ENCODE measurements around the gene CA14. TPM values are rescaled to one million over a fixed set of nuclear protein-coding genes. Genes with fewer than 3 reads are reported as not detected.
A peak's percentile ranks its signal among the peaks of the same experiment; 100 is the strongest.

CA14 gene
- total and polyA plus RNA-seq, 2 of the 4 experiments (the other 2 are of a cell fraction), result not detected

GRCh38 chr1:150235294-150235851, 22.2 kb upstream of the CA14 start:
- peak; percentile 1 for ATAC-seq (ENCODE audit: low read depth)

More at GRCh38 chr1:150235294-150235851, 22.2 kb upstream of the CA14 start:
- Histone ChIP-seq H2AK9ac (replicated peaks; ENCODE audit: low read depth, low read length, poor library complexity) (peak overlapping the region; percentile 53), H4K5ac (ENCODE audit: low read depth, low read length) (peak overlapping the region; percentile 43; the same call in 1 of the 2 replicates), H4K91ac (ENCODE audit: insufficient read depth, low read depth, low read length) (peak overlapping the region; percentile 7), H3K18ac (ENCODE audit: low read depth, low read length) (peak overlapping the region; percentile 30), H2BK20ac (ENCODE audit: low read depth, low read length) (no peak overlapping the region), H3K14ac (replicated peaks; ENCODE audit: low read depth, low read length) (peak overlapping the region; percentile 97), H3K56ac (ENCODE audit: extremely low read depth, insufficient read depth, low read length) (peak overlapping the region; percentile 82), H3K9me1 (ENCODE audit: insufficient read depth, low read length) (no peaks in the 10 kb centered on the region), H3K4me3 (ENCODE audit: insufficient read depth, low read depth, low read length) (peak overlapping the region; percentile 54), H2BK15ac (ENCODE audit: low read depth, low read length) (no peak overlapping the region), H3K23ac (ENCODE audit: low read depth, low read length) (peak overlapping the region; percentile 43; the same call in 1 of the 2 replicates), H4K8ac (ENCODE audit: low read depth in 2 of 2, low read length in 2 of 2) (peak overlapping the region; percentile 2 to 74), H3K4me1 (ENCODE audit: control insufficient read depth, insufficient read depth, low read length) (0 out of 2 replicates have a peak, but pooled peaks cover 3% of the 10 kb centered on the region), H3K9ac (ENCODE audit: low read depth, low read length) (peak overlapping the region; percentile 95), H3K79me1 (ENCODE audit: low read depth in 1 of 2, low read length in 2 of 2) (peaks cover 0 to 31% of the 10 kb centered on the region in 2 experiments; a peak in 2 of 4 replicates), H3K27me3 (ENCODE audit: control insufficient read depth, insufficient read depth, low read length) (no peaks in the 10 kb centered on the region), H2AFZ (replicated peaks; ENCODE audit: low read length, poor library complexity) (peak overlapping the region; percentile 80), H3K4me2 (ENCODE audit: low read depth, low read length) (peak overlapping the region; percentile 64), H2AK5ac (ENCODE audit: low read depth, low read length) (peak overlapping the region; percentile 72), H2BK5ac (ENCODE audit: low read depth, low read length, poor library complexity, severe bottlenecking) (peak overlapping the region; percentile 70), H3K9me3 (ENCODE audit: control insufficient read depth, insufficient read depth, low read length) (no peaks in the 10 kb centered on the region), H3K36me3 (ENCODE audit: control insufficient read depth, insufficient read depth, low read length) (no peaks in the 10 kb centered on the region), H4K20me1 (ENCODE audit: insufficient read depth, low read length) (no peaks in the 10 kb centered on the region; the same call in 1 of the 2 replicates), H2BK120ac (ENCODE audit: low read depth, low read length) (peak overlapping the region; percentile 11; the same call in 1 of the 2 replicates), H3K27ac (ENCODE audit: insufficient read depth, low read length) (peak overlapping the region; percentile 84), H3K4ac (ENCODE audit: low read depth, low read length) (peak overlapping the region; percentile 67)
- intact Hi-C loops (cut with micrococcal nuclease), result loop anchor here (5.0 kb wide), 1 partner anchor 47 kb away; the partner anchor contains the start of gene CIART
- dilution Hi-C loops (cut with HindIII; ENCODE audit: low sequenced_read_pairs, unreplicated experiment), result no loop called here
- POLR2A ChIA-PET (ENCODE audit: unreplicated experiment), result no interaction called here
- in situ Hi-C loops (cut with MboI; ENCODE audit: low sequenced_read_pairs), result no loop called here
- no peak for DNase-seq
- 7% methylated on average over 3 of the region's 27 CpGs; no CpG with 5 or more reads in 1 of the 2 experiments for WGBS, 2 experiments (ENCODE audit: extremely low coverage in 2 of 2, insufficient read length in 1 of 2)
- TF ChIP-seq, protein P1, sequence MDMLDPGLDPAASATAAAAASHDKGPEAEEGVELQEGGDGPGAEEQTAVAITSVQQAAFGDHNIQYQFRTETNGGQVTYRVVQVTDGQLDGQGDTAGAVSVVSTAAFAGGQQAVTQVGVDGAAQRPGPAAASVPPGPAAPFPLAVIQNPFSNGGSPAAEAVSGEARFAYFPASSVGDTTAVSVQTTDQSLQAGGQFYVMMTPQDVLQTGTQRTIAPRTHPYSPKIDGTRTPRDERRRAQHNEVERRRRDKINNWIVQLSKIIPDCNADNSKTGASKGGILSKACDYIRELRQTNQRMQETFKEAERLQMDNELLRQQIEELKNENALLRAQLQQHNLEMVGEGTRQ (IDR thresholded peaks at IDR 0.05; ENCODE audit: low read depth, low read length), result no peak
- no peak for TF ChIP-seq CEBPB (IDR thresholded peaks at IDR 0.05; ENCODE audit: low read depth, low read length)
- no peak for TF ChIP-seq MAZ (IDR thresholded peaks at IDR 0.05; ENCODE audit: borderline replicate concordance, low read depth, low read length)
- TF ChIP-seq MXI1 (IDR thresholded peaks at IDR 0.05; ENCODE audit: borderline replicate concordance, low read depth, low read length), result no peak
- no peak for TF ChIP-seq RCOR1 (IDR thresholded peaks at IDR 0.05; ENCODE audit: insufficient replicate concordance, low read length)
- TF ChIP-seq RAD21 (IDR thresholded peaks at IDR 0.05; ENCODE audit: low read length), result no peak
- TF ChIP-seq CHD1 (IDR thresholded peaks at IDR 0.05; ENCODE audit: low read depth, low read length), result no peak
- TF ChIP-seq ELK1 (IDR thresholded peaks at IDR 0.05; ENCODE audit: borderline replicate concordance, low read depth, low read length), result no peak
- TF ChIP-seq POLR2A (IDR thresholded peaks at IDR 0.05; ENCODE audit: low read depth, low read length), result no peak
- TF ChIP-seq FOS (IDR thresholded peaks at IDR 0.05; ENCODE audit: low read depth, low read length), result no peak
- TF ChIP-seq CTCF (conservative IDR thresholded peaks at IDR 0.05; ENCODE audit: low read depth, low read length), result no peak
- no peak for TF ChIP-seq BHLHE40 (IDR thresholded peaks at IDR 0.05; ENCODE audit: low read depth, low read length)
- no peak for TF ChIP-seq MAFK (IDR thresholded peaks at IDR 0.05; ENCODE audit: low read depth, low read length)
- TF ChIP-seq RFX5 (IDR thresholded peaks at IDR 0.05; ENCODE audit: low read depth, low read length), result no peak
- CTCF ChIA-PET, result no interaction called here
- no TSS peak for BruUV-seq (replicated peaks)
